Brain pericyte (primary cell): ENCODE data around the gene POU3F2.

Experiments
- DNase-seq: peaks from one replicate; pipeline ENCODE4 v3.0.0-alpha.2; 2012; ENCODE audit warnings: low read depth, low spot score

The POU3F2 gene

DNA sequence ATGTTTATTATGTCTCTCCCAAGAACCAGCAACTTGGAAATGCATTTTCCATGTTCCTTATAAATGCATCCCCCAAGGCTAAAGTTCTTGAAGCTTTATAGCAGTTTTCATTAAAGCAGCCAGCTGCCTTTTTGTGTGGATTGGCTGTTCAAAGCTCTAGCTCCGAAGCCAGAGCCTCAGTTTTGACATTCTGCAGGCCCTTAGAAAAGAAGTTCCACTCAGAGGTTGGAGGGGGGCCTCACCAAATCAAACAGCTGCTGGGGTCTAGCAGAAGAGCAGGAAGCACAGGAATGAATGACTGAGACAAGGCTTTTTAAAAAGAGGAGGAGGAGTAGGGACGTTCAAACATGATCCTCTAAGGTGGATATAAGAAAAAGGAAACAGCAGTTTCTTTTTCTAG, 4.2 kb upstream of the POU3F2 start:
- DNase-seq = no peak

- no peak for DNase-seq
These were observed 3.1 kb upstream of the POU3F2 start for GRCh38 chr6:98831057-98831958.

- DNase-seq = no peak
These were observed 2.5 kb upstream of the POU3F2 start for GRCh38 chr6:98831959-98832283.

DNA sequence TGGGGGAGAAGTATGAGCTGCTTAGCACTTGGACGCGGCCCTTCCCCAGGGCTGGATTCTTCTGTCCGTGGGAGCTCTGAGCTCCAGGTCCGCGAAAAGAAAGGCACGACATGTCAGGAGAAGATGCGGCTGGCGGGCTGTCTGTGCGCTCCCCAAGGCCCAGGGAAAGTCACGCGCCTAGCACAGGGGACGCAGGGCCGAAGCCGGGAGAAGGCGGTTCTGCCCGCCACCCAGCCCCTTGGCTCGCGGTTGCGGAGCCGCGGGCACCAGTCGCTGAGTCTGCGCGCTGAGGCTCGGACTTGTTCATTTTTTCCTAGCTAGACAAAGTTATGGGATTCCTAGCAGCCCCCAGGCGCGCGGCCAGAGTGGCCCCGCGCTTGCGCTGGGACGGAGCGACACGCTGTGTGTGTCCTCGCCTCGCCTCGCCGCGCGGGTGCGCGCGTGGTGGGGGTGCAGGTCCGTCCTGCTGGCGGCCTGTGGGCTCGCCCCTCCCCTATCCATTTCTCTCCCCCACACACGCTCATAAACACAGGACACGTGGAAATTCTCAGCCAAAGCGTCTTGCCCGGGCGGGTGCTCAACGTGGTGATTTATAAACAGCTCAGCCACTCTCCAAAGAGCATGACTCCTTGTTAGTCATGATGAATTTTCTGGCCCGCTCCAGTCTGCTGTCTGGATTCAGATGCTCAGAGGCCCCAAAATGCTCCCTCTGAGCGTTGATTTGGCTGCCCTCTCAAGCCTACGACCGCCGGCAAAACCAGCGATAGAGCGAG, 1.9 kb upstream of the POU3F2 start:
- no peak for DNase-seq

GRCh38 chr6:98833057-98833306, 1.4 kb upstream of the POU3F2 start:
- no peak for DNase-seq

DNA sequence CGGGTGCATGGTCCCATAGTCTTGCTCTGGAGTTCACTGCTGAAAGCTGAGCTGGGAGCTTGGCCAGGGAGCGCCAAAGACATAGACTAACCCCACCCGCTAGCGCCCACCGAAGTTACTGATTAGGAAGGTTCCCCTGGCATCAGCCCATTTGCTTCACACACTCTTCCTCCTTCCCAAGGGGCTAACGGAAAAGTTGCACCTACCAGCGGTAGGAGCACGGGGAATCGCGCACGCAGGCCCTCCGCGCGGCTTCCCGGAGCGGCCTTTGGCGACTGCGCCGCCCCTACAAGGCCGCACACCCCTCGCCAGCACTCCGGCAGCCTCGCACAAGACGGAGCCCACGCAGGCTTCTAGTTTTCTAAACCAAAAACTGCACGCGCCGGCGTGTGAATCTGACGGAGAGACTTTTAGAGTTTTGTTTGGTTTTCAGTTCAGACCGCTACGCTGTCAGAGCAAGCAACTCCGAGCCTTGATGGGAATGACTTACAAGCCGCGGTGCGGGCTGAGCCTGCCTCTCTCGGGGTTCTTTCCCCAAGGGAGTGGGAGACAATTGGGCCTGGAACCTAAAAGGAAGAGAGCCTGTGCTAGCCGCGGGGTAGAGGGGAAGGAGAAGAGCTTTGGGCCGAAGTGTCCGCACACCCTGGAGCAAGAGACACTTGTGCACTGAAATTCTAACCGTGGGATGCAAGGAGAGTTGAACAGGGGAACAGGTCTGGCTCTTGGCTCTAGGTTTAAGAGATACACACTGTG, 891 bp upstream of the POU3F2 start:
- no peak for DNase-seq

DNA sequence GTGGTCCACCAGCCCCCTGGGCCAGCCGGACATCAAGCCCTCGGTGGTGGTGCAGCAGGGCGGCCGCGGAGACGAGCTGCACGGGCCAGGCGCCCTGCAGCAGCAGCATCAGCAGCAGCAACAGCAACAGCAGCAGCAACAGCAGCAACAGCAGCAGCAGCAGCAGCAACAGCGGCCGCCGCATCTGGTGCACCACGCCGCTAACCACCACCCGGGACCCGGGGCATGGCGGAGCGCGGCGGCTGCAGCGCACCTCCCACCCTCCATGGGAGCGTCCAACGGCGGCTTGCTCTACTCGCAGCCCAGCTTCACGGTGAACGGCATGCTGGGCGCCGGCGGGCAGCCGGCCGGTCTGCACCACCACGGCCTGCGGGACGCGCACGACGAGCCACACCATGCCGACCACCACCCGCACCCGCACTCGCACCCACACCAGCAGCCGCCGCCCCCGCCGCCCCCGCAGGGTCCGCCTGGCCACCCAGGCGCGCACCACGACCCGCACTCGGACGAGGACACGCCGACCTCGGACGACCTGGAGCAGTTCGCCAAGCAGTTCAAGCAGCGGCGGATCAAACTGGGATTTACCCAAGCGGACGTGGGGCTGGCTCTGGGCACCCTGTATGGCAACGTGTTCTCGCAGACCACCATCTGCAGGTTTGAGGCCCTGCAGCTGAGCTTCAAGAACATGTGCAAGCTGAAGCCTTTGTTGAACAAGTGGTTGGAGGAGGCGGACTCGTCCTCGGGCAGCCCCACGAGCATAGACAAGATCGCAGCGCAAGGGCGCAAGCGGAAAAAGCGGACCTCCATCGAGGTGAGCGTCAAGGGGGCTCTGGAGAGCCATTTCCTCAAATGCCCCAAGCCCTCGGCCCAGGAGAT, 1.0 kb downstream of the POU3F2 start:
- DNase-seq = no peak

DNA sequence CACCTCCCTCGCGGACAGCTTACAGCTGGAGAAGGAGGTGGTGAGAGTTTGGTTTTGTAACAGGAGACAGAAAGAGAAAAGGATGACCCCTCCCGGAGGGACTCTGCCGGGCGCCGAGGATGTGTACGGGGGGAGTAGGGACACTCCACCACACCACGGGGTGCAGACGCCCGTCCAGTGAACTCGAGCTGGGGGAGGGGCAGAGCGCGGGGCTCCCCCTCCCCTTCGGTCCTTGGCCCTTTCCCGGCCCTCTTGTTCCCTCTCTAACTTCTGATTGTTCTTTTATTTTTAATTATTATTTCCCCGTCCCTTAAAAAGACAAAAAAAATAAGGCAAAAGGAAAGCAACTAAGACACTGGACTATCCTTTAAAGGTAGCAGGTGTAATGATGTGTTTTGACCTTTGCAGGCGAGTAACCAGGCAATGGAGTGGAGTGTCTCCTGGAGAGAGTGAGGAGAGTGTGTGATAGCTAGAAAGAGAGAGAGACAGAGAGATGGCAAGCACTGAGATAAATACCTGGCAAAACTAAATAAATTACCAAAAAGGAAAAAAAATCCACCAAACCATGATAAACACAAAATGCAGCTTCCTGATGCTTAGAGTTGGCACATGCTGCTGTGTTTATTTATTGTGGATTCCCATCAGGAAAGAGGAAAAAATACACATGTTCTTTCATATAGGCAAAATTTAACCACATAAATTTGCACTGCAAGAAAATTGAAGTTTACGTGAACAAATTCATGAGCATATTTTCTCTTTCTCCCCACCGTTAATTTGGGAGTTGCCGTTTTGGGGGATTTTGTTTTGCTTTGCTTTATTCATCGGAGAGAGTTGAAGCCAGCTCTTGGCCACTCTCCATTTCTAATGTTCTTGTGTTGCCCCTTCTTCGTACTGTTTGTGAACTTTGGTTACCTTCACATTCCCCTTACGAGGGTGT, 1.9 kb downstream of the POU3F2 start:
- DNase-seq = no peak

- DNase-seq = no peak
These were observed 2.9 kb downstream of the POU3F2 start for GRCh38 chr6:98836962-98837944.

- no peak for DNase-seq
These were observed 3.7 kb downstream of the POU3F2 start for GRCh38 chr6:98838032-98838431.

- DNase-seq = no peak
These were observed 4.6 kb downstream of the POU3F2 start for GRCh38 chr6:98838975-98839374.

GRCh38 chr6:98839781-98840361, 5.5 kb downstream of the POU3F2 start:
- no peak for DNase-seq

GRCh38 chr6:98840385-98840784, 6.0 kb downstream of the POU3F2 start:
- no peak for DNase-seq

DNA sequence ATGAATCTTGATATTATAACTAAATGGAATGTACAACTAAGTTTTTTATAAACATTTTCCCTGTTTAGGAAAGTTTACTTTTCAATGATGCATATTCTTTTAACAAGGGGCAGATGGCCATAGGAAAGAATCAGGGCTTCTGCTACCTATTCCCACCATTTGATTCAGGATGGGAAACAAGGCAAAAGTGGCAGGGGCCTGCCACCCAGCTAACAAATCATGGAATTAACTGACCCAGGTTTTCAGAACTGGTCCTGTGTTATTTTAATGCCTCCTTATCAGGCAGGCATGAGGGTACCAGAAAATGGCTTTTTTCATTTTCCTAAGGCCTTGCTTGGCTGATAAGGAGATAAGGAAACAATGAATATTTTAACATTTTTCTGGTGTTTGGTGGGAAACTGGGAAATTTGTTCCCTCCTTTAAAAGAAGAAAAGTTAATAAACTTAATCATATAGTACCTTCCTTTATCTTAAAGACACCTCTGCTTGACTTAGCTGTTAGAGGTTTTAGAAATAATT, 6.7 kb downstream of the POU3F2 start:
- no peak for DNase-seq

GRCh38 chr6:98841621-98842341, 7.4 kb downstream of the POU3F2 start:
- DNase-seq = no peak

- DNase-seq = no peak
These were observed 8.2 kb downstream of the POU3F2 start for GRCh38 chr6:98842342-98843180.
